Naive thymus-derived CD4-positive, alpha-beta T cell (primary cell): ENCODE results near the gene PITPNC1. TPM values are rescaled to one million over a fixed set of nuclear protein-coding genes. Genes with fewer than 3 reads are reported as not detected.
A peak's percentile ranks its signal among the peaks of the same experiment; 100 is the strongest.
"Not testable (repeated sequence)": the region's sequence is repeated elsewhere in the genome, so short reads cannot be mapped to it uniquely, and the experiment has no call there.

Experiments used
- ATAC-seq: fragments of 150-1000 bp; cut with Tn5 transposase; 2 replicates; pipeline ENCODE4 v1.10.0; 2021; ENCODE audit warnings: mild to moderate bottlenecking, moderate library complexity
- CTCF ChIA-PET: fragments of 350-600 bp; sonication (Branson Sonifier 250); formaldehyde crosslinking; loops from one replicate; lab custom pipeline; 2021; ENCODE audit warnings: antibody characterized with exemption; lab: Charles Lee
- POLR2A ChIA-PET: fragments of 350-600 bp; sonication (Branson Sonifier 250); formaldehyde crosslinking; loops from one replicate; lab custom pipeline; 2021; ENCODE audit warnings: antibody characterized with exemption, inconsistent platforms; lab: Charles Lee
- DNase-seq, 9 donors: peaks; one replicate each; pipeline versions ENCODE4 v3.0.0 to v3.0.0-alpha.2; 2020 to 2022; ENCODE audit warnings: mixed read lengths in 1 of 9
- H3K27ac ChIP-seq: one replicate; pipeline ENCODE4 v1.7.0; 2013; ENCODE audit warnings: mild to moderate bottlenecking, low read depth, low read length, moderate library complexity
- H3K27me3 ChIP-seq, 2 donors: one replicate each; pipeline ENCODE4 v1.7.0; 2013; ENCODE audit warnings: low read length in 2 of 2, mild to moderate bottlenecking in 2 of 2, moderate library complexity in 2 of 2; ENCODE audit not compliant: control insufficient read depth in 2 of 2, insufficient read depth in 2 of 2
- H3K36me3 ChIP-seq, 3 experiments: 1 replicate in 2 of 3; 2 replicates in 1 of 3; pipeline ENCODE4 v1.7.0; 2013; ENCODE audit warnings: low read length in 3 of 3, mild to moderate bottlenecking in 3 of 3, moderate library complexity in 1 of 3; ENCODE audit not compliant: insufficient read depth in 3 of 3, control insufficient read depth in 2 of 3
- H3K4me1 ChIP-seq, 2 donors: one replicate each; pipeline ENCODE4 v1.7.0; 2013; ENCODE audit warnings: low read length in 2 of 2, mild to moderate bottlenecking in 2 of 2, moderate library complexity in 1 of 2; ENCODE audit not compliant: control insufficient read depth in 2 of 2, insufficient read depth in 2 of 2
- H3K4me3 ChIP-seq: 2 replicates; pipeline ENCODE4 v1.7.0; 2013; ENCODE audit warnings: mild to moderate bottlenecking, low read length
- H3K9me3 ChIP-seq, 3 experiments: 1 replicate in 2 of 3; 2 replicates in 1 of 3; pipeline ENCODE4 v1.7.0; 2013; ENCODE audit warnings: low read length in 3 of 3; ENCODE audit not compliant: control insufficient read depth in 2 of 3
- H3K27ac Mint-ChIP-seq, 9 donors: one replicate each; pipeline ENCODE4 v1.8.0; 2020 to 2022; ENCODE audit warnings: mixed read lengths in 9 of 9, mild to moderate bottlenecking in 8 of 9, moderate library complexity in 5 of 9, inconsistent platforms in 2 of 9
- H3K27me3 Mint-ChIP-seq, 5 donors: one replicate each; pipeline ENCODE4 v1.8.0; 2021 to 2022; ENCODE audit warnings: mixed read lengths in 5 of 5, mild to moderate bottlenecking in 1 of 5
- H3K36me3 Mint-ChIP-seq, 5 donors: one replicate each; pipeline ENCODE4 v1.8.0; 2020 to 2022; ENCODE audit warnings: mixed read lengths in 5 of 5, mild to moderate bottlenecking in 3 of 5, inconsistent platforms in 1 of 5
- H3K4me1 Mint-ChIP-seq, 7 donors: one replicate each; pipeline ENCODE4 v1.8.0; 2020 to 2022; ENCODE audit warnings: mixed read lengths in 7 of 7, mild to moderate bottlenecking in 3 of 7, inconsistent platforms in 1 of 7
- H3K4me3 Mint-ChIP-seq, 10 donors: one replicate each; pipeline ENCODE4 v1.8.0; 2020 to 2022; ENCODE audit warnings: mild to moderate bottlenecking in 10 of 10, mixed read lengths in 10 of 10, moderate library complexity in 6 of 10, inconsistent platforms in 2 of 10
- H3K9me3 Mint-ChIP-seq, 11 donors: one replicate each; pipeline ENCODE4 v1.8.0; 2020 to 2022; ENCODE audit warnings: mixed read lengths in 11 of 11, mild to moderate bottlenecking in 4 of 11, inconsistent platforms in 1 of 11, moderate library complexity in 1 of 11
- intact Hi-C, 2 donors: fragments of 100-400 bp; cut with micrococcal nuclease; formaldehyde crosslinking; loops; one replicate each; pipeline ENCODE4 v1.15.1; 2023
- polyA plus RNA-seq, 2 donors: library from polyadenylated mRNA; unstranded; fragments of 300-500 nt; fragmentation: Illumina TruSeq; gene quantifications; one replicate each; pipeline ENCODE4 v1.2.3, GENCODE V29; 2021
- total RNA-seq, 6 experiments: library from RNA in 5 of 6; stranded (reverse) in 5 of 6; gene quantifications; 1 replicate in 5 of 6; 2 replicates in 1 of 6; pipeline ENCODE4 v1.2.3 and lab custom pipeline; 2021 to 2026

The PITPNC1 gene
- total and polyA plus RNA-seq, 7 experiments from 2014 or later = 53.1 to 148 (median 102) TPM

GRCh38 chr17:67422296-67422695 lies 45.2 kb downstream of the PITPNC1 start:
- Mint-ChIP-seq H3K36me3 (peaks cover 0 to 20% (median 15%) of the 10 kb centered on the region in 5 donors), H3K4me3 (peak overlapping the region; percentile 8 to 79 (median 69))
- peaks cover 51 to 71% of the 10 kb centered on the region in 2 donors for H3K4me1 ChIP-seq

GRCh38 chr17:67422897-67423296 lies 45.8 kb downstream of the PITPNC1 start:
- ChIA-PET POLR2A (interaction anchor here (0.6 to 12.9 kb wide), 11 partner anchors 12 to 51 kb away, joined by 3 to 214 read pairs (median 6); partner anchors contain the start of gene PITPNC1), CTCF (interaction anchor here (0.6 to 4.1 kb wide), 10 partner anchors 10 to 669 kb away, joined by 3 to 20 read pairs (median 5); no protein-coding TSS in a partner anchor)
- Histone ChIP-seq H3K27ac (peak overlapping the region; percentile 82), H3K4me1 (peaks cover 51 to 75% of the 10 kb centered on the region in 2 donors), H3K4me3 (no peak overlapping the region), H3K36me3 (no peaks in the 10 kb centered on the region), H3K27me3 (no peaks in the 10 kb centered on the region), H3K9me3 (no peaks in the 10 kb centered on the region)
- Mint-ChIP-seq H3K36me3 (peaks cover 0 to 24% (median 16%) of the 10 kb centered on the region in 5 donors), H3K27me3 (no peaks in the 10 kb centered on the region), H3K4me1 (peaks cover 54 to 99% (median 86%) of the 10 kb centered on the region in 7 donors), H3K9me3 (peaks cover 0 to 4% (median 0%) of the 10 kb centered on the region in 11 donors), H3K27ac (peak overlapping the region; percentile 75 to 99 (median 97)), H3K4me3 (peak overlapping the region in 9 of 10 donors; percentile 8 to 71 (median 48))
- intact Hi-C loops = loop anchor here (1.0 to 2.0 kb wide), 10 partner anchors 8 to 52 kb away; partner anchors contain the start of gene PITPNC1 (in 1 of the 2)
- no peak for DNase-seq
- ATAC-seq = no peak

More at GRCh38 chr17:67422296-67422695, 45.2 kb downstream of the PITPNC1 start:
- H3K9me3 ChIP-seq, H3K9me3 Mint-ChIP-seq, H3K27me3 ChIP-seq, H3K36me3 ChIP-seq, H3K27me3 Mint-ChIP-seq: not testable (repeated sequence)
- ATAC-seq (peak; percentile 58), DNase-seq (peak in 2 of 9 donors; percentile 45 to 46)
- peak overlapping the region; percentile 82 for H3K27ac ChIP-seq
- intact Hi-C loops = loop anchor here (1.0 to 2.0 kb wide), 10 partner anchors 9 to 53 kb away; partner anchors contain the start of gene PITPNC1 (in 1 of the 2)
- H3K27ac Mint-ChIP-seq = peak overlapping the region; percentile 90 to 99 (median 97)
- ChIA-PET CTCF (interaction anchor here (0.6 to 4.1 kb wide), 9 partner anchors 10 to 601 kb away, joined by 3 to 20 read pairs (median 6); no protein-coding TSS in a partner anchor), POLR2A (interaction anchor here (0.6 to 12.9 kb wide), 14 partner anchors 10 to 51 kb away, joined by 3 to 214 read pairs (median 6); partner anchors contain the start of gene PITPNC1)
- H3K4me3 ChIP-seq = peak overlapping the region; percentile 19
- peaks cover 55 to 100% (median 88%) of the 10 kb centered on the region in 7 donors for H3K4me1 Mint-ChIP-seq

- ATAC-seq = no peak
- H3K9me3 ChIP-seq = no peaks in the 10 kb centered on the region
- H3K27me3 Mint-ChIP-seq = no peaks in the 10 kb centered on the region
- CTCF ChIA-PET = interaction anchor here (0.6 to 1.1 kb wide), 4 partner anchors 21 to 49 kb away, joined by 3 to 7 read pairs (median 4); no protein-coding TSS in a partner anchor
- intact Hi-C loops = loop anchor here in 1 of 2 donors (1.0 kb wide), 1 partner anchor 9 kb away; no protein-coding TSS in a partner anchor
- H3K36me3 Mint-ChIP-seq = peaks cover 0 to 24% (median 16%) of the 10 kb centered on the region in 5 donors
- peaks cover 49 to 56% of the 10 kb centered on the region in 2 donors for H3K4me1 ChIP-seq
- no peak overlapping the region for H3K4me3 ChIP-seq
- peak overlapping the region in 8 of 9 donors; percentile 79 to 99 (median 96) for H3K27ac Mint-ChIP-seq
- peak overlapping the region in 3 of 10 donors; percentile 16 to 57 (median 42) for H3K4me3 Mint-ChIP-seq
- H3K4me1 Mint-ChIP-seq = peaks cover 41 to 96% (median 81%) of the 10 kb centered on the region in 7 donors
- POLR2A ChIA-PET = interaction anchor here (0.6 to 12.9 kb wide), 3 partner anchors 11 to 48 kb away, joined by 4 to 214 read pairs (median 5); partner anchors contain the start of gene PITPNC1
- peaks cover 0 to 4% (median 0%) of the 10 kb centered on the region in 11 donors for H3K9me3 Mint-ChIP-seq
- H3K36me3 ChIP-seq = no peaks in the 10 kb centered on the region
- no peaks in the 10 kb centered on the region for H3K27me3 ChIP-seq
- peak overlapping the region; percentile 57 for H3K27ac ChIP-seq
- no peak for DNase-seq
Measured at GRCh38 chr17:67425571-67426160, 48.6 kb downstream of the PITPNC1 start.

- DNase-seq (no peak), ATAC-seq (no peak)
- Histone ChIP-seq H3K4me3 (no peak overlapping the region), H3K27ac (peak overlapping the region; percentile 11), H3K9me3 (no peaks in the 10 kb centered on the region), H3K4me1 (peaks cover 32 to 47% of the 10 kb centered on the region in 2 donors), H3K36me3 (no peaks in the 10 kb centered on the region), H3K27me3 (no peaks in the 10 kb centered on the region)
- H3K4me3 Mint-ChIP-seq = peak overlapping the region in 1 of 10 donors; percentile 35
- no peaks in the 10 kb centered on the region for H3K27me3 Mint-ChIP-seq
- peaks cover 0 to 4% (median 0%) of the 10 kb centered on the region in 11 donors for H3K9me3 Mint-ChIP-seq
- ChIA-PET CTCF (no interaction called here), POLR2A (interaction anchor here (0.9 to 12.9 kb wide), 3 partner anchors 9 to 48 kb away, joined by 3 to 214 read pairs (median 10); no protein-coding TSS in a partner anchor)
- intact Hi-C loops = no loop called here
- H3K27ac Mint-ChIP-seq = peak overlapping the region in 8 of 9 donors; percentile 53 to 97 (median 80)
- H3K4me1 Mint-ChIP-seq = peaks cover 39 to 94% (median 77%) of the 10 kb centered on the region in 7 donors
- peaks cover 0 to 26% (median 16%) of the 10 kb centered on the region in 5 donors for H3K36me3 Mint-ChIP-seq
Measured at GRCh38 chr17:67427424-67427823, 50.3 kb downstream of the PITPNC1 start.

- ChIA-PET CTCF (interaction anchor here (0.7 kb wide), 1 partner anchor 48 kb away, joined by 5 read pairs; no protein-coding TSS in a partner anchor), POLR2A (interaction anchor here (0.6 to 16.2 kb wide), 6 partner anchors 8 to 52 kb away, joined by 4 to 335 read pairs (median 38); no protein-coding TSS in a partner anchor)
- H3K9me3 Mint-ChIP-seq, H3K4me3 Mint-ChIP-seq, DNase-seq, H3K9me3 ChIP-seq, H3K4me3 ChIP-seq, H3K27me3 ChIP-seq, ATAC-seq, intact Hi-C loops, H3K36me3 ChIP-seq, H3K27ac ChIP-seq, H3K27me3 Mint-ChIP-seq: not testable (repeated sequence)
- peaks cover 35 to 47% of the 10 kb centered on the region in 2 donors for H3K4me1 ChIP-seq
- peaks cover 0 to 28% (median 9%) of the 10 kb centered on the region in 5 donors for H3K36me3 Mint-ChIP-seq
- H3K27ac Mint-ChIP-seq = peak overlapping the region; percentile 33 to 97 (median 84)
- H3K4me1 Mint-ChIP-seq = peaks cover 31 to 93% (median 74%) of the 10 kb centered on the region in 7 donors
Measured at GRCh38 chr17:67430515-67430914, 53.4 kb downstream of the PITPNC1 start.
